ENCODE results near the gene NPAS3.

NPAS3 gene

GRCh38 chr14:33120966-33121365, 182.3 kb downstream of the NPAS3 start:
- in situ Hi-C loops (cut with HindIII; ENCODE audit: low sequenced_read_pairs): loop anchor here (5.0 kb wide), 1 partner anchor 36 kb away; no protein-coding TSS in a partner anchor
- no peak for DNase-seq (ENCODE audit: low read depth)
- no peak overlapping the region for H3K4me3 ChIP-seq (ENCODE audit: low read depth, low read length)
- no peak for TF ChIP-seq CTCF (IDR thresholded peaks at IDR 0.05; ENCODE audit: low read depth, low read length, missing control alignments)

DNA sequence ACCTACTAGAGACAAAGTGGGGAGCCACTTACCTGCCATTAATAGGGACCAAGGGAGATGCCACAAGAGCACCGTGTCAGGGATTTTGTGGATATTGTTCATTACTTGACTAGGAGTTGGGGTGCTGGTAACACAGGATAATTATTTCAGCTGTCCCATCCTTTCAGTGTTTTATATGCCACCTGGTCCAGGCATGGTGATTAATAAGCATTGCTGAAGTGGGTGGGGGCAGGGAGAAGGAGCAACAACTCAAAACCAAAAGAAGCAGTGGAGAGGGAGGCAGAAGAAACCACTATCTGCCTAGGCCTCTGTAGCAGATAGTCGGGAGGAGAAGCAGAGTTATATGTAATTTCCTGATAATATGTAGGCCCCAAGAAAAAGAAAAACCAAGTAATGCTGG, 184.6 kb downstream of the NPAS3 start:
- no peak for DNase-seq (ENCODE audit: low read depth)
- TF ChIP-seq CTCF (IDR thresholded peaks at IDR 0.05; ENCODE audit: low read depth, low read length, missing control alignments): no peak
- in situ Hi-C loops (cut with HindIII; ENCODE audit: low sequenced_read_pairs): loop anchor here (5.0 kb wide), 1 partner anchor 34 kb away; no protein-coding TSS in a partner anchor
- no peak overlapping the region for H3K4me3 ChIP-seq (ENCODE audit: low read depth, low read length)

DNA sequence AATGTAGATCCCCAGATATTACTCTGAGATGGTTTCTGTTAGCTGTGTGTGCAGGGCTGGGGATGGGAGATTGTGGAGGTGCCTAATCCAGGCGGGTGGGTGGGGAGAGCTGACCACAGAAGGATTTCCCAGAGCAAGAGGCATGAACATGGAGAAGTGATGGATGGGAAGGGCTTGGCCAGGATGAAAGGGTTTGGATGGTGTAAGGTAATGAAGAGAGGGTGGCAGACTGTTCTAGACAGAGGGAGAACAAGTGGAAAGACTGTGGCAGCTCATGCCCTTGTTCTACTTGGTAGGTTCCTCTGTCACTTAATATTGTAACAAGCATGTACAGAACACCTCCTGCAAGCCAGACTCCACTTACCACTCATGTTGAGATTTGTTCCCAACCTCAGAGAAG, 187.8 kb downstream of the NPAS3 start:
- TF ChIP-seq CTCF (IDR thresholded peaks at IDR 0.05; ENCODE audit: low read depth, low read length, missing control alignments): no peak
- in situ Hi-C loops (cut with HindIII; ENCODE audit: low sequenced_read_pairs): no loop called here
- H3K4me3 ChIP-seq (ENCODE audit: low read depth, low read length): no peak overlapping the region
- DNase-seq (ENCODE audit: low read depth): no peak

DNA sequence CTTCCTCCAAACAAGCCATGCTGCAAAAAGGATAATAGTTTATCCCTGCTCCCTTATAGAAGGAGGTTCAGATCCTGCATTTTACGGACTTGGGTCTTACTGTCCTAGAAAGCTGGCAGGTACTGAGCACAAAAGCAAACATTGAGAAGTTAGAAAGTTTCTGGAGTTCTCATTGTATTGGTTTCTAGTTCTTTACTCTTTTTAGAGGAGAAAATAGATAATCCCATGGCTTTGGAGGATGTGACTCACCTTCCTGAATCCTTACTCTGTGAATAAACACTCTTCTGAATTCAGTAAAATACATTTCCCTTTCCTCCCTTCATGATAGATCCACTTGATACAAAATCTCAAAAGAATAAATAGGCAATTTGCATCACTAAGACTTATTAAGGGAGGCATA, 188.9 kb downstream of the NPAS3 start:
- no peak for DNase-seq (ENCODE audit: low read depth)
- in situ Hi-C loops (cut with HindIII; ENCODE audit: low sequenced_read_pairs): no loop called here
- H3K4me3 ChIP-seq (ENCODE audit: low read depth, low read length): no peak overlapping the region
- TF ChIP-seq CTCF (IDR thresholded peaks at IDR 0.05; ENCODE audit: low read depth, low read length, missing control alignments): no peak

DNA sequence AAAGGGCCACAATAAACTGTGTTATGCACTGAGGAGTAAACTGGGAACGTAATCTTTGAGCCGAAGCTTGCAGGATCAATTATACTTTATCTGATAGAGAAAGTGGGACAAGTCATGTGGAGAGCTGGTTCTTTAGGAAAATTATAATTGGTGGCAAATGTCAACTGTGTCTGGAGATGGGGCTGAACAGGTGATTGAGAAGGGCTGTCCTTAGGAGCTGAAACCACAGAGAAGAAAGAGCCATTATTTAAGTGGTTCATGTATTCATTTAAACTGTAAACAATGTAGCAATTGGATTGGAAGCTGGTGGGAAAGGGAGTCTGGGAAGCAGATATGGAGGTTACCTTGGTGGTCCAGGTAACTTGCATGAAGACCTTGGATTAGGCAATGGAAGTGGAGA, 193.1 kb downstream of the NPAS3 start:
- in situ Hi-C loops (cut with HindIII; ENCODE audit: low sequenced_read_pairs): no loop called here
- TF ChIP-seq CTCF (IDR thresholded peaks at IDR 0.05; ENCODE audit: low read depth, low read length, missing control alignments): no peak
- no peak overlapping the region for H3K4me3 ChIP-seq (ENCODE audit: low read depth, low read length)
- no peak for DNase-seq (ENCODE audit: low read depth)

DNA sequence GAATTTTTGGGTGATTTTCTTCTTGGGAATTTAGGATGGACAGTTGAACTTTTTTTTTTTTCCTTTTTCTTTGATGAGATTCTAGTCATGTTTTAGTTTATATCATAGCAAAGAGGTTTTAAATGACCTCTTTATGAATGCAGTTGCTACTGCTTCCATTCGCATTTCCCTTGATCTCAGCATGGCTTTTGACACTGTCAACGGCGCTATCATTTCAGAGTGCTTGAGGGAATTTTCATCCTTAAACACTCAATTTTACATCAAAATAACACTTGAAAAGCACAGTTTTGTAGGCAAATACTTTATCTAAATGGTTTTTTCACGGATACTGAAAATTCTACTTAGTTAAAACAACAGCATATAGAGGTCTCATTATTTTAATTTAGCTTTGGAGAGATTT, 195.5 kb downstream of the NPAS3 start:
- no peak overlapping the region for H3K4me3 ChIP-seq (ENCODE audit: low read depth, low read length)
- in situ Hi-C loops (cut with HindIII; ENCODE audit: low sequenced_read_pairs): no loop called here
- TF ChIP-seq CTCF (IDR thresholded peaks at IDR 0.05; ENCODE audit: low read depth, low read length, missing control alignments): no peak

DNA sequence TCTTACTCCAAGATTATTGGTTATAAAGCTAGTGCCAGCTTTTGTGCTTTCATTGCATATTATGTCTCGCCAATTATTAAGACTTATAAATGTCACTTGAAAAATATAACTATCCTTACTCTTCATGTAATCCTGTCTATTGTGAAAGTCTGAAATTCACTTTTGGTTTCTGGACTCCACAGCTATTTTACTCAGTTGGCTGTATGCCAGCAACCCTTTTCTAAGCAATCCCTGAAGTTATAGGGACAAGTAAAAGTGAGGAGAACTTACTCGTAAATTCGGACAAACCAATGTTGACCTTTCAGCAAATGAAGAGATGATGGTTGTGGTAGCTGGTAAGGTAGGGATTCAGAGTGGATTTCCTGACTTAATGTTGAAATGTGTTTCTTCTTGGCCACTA, 196.3 kb downstream of the NPAS3 start:
- H3K4me3 ChIP-seq (ENCODE audit: low read depth, low read length): no peak overlapping the region
- TF ChIP-seq CTCF (IDR thresholded peaks at IDR 0.05; ENCODE audit: low read depth, low read length, missing control alignments): no peak
- in situ Hi-C loops (cut with HindIII; ENCODE audit: low sequenced_read_pairs): no loop called here
- DNase-seq (ENCODE audit: low read depth): no peak

More for the DNA sequence above, 195.5 kb downstream of the NPAS3 start:
- DNase-seq (ENCODE audit: low read depth): no peak

Measured in astrocyte of the cerebellum (primary cell).